WERI-Rb-1 (cell line): ENCODE measurements around the gene MLEC.

ENCODE experiments used
- DNase-seq: peaks from one replicate; pipeline ENCODE4 v3.0.0-alpha.2; 2020
- H3K27ac ChIP-seq: fragments of 250-450 bp; sonication (Bioruptor Pico); 2 replicates; pipeline ENCODE4 v1.5.1; 2020; ENCODE audit warnings: mild to moderate bottlenecking, moderate library complexity
- H3K27me3 ChIP-seq: fragments of 250-450 bp; sonication (Bioruptor Pico); 2 replicates; pipeline ENCODE4 v1.5.1; 2021; ENCODE audit warnings: mild to moderate bottlenecking, low read depth, moderate library complexity; ENCODE audit not compliant: insufficient read depth, severe bottlenecking
- H3K36me3 ChIP-seq: fragments of 250-450 bp; sonication (Bioruptor Pico); 2 replicates; pipeline ENCODE4 v1.5.1; 2020; ENCODE audit warnings: mild to moderate bottlenecking, moderate library complexity
- H3K4me3 ChIP-seq: 2 replicates; pipeline ENCODE4 v1.5.1; 2011; ENCODE audit warnings: low read depth, mild to moderate bottlenecking, control low read depth, low read length
- H3K9me3 ChIP-seq: fragments of 250-450 bp; sonication (Bioruptor Pico); 2 replicates; pipeline ENCODE4 v1.5.1; 2021; ENCODE audit warnings: mild to moderate bottlenecking, moderate library complexity; ENCODE audit not compliant: severe bottlenecking
- CTCF ChIP-seq: IDR thresholded peaks from 2 replicates; pipeline ENCODE4 v1.5.1; 2011; ENCODE audit warnings: low read depth, mild to moderate bottlenecking, control low read depth, inconsistent platforms, low read length

Gene MLEC

GRCh38 chr12:120740871-120741270 lies 53.9 kb downstream of the MLEC start:
- no peak for DNase-seq
- no peak overlapping the region for H3K4me3 ChIP-seq
- no peaks in the 10 kb centered on the region for H3K9me3 ChIP-seq
- TF ChIP-seq CTCF = no peak
- no peaks in the 10 kb centered on the region for H3K36me3 ChIP-seq
- no peaks in the 10 kb centered on the region for H3K27me3 ChIP-seq
- no peak overlapping the region for H3K27ac ChIP-seq

GRCh38 chr12:120741476-120742421 lies 54.8 kb downstream of the MLEC start:
- no peaks in the 10 kb centered on the region for H3K9me3 ChIP-seq
- H3K27me3 ChIP-seq = no peaks in the 10 kb centered on the region
- no peaks in the 10 kb centered on the region for H3K36me3 ChIP-seq
- H3K27ac ChIP-seq = no peak overlapping the region
- no peak overlapping the region for H3K4me3 ChIP-seq
- no peak for TF ChIP-seq CTCF
- DNase-seq = no peak

GRCh38 chr12:120744922-120745493 lies 58.1 kb downstream of the MLEC start:
- Histone ChIP-seq H3K4me3 (no peak overlapping the region), H3K27me3 (no peaks in the 10 kb centered on the region), H3K9me3 (no peaks in the 10 kb centered on the region), H3K36me3 (no peaks in the 10 kb centered on the region), H3K27ac (no peak overlapping the region)
- no peak for DNase-seq
- no peak for TF ChIP-seq CTCF

- Histone ChIP-seq H3K4me3 (no peak overlapping the region), H3K27me3 (no peaks in the 10 kb centered on the region), H3K36me3 (no peaks in the 10 kb centered on the region), H3K9me3 (no peaks in the 10 kb centered on the region), H3K27ac (no peak overlapping the region)
- no peak for DNase-seq
- no peak for TF ChIP-seq CTCF
Observed at GRCh38 chr12:120748242-120748641, 61.3 kb downstream of the MLEC start.

- no peak for TF ChIP-seq CTCF
- Histone ChIP-seq H3K9me3 (no peaks in the 10 kb centered on the region), H3K4me3 (no peak overlapping the region), H3K27ac (no peak overlapping the region), H3K27me3 (no peaks in the 10 kb centered on the region), H3K36me3 (no peaks in the 10 kb centered on the region)
- DNase-seq = no peak
Observed at GRCh38 chr12:120749256-120749655, 62.3 kb downstream of the MLEC start.
